GM12873 (cell line): Measurements from ENCODE around the gene HBE1.

Experiments used
- CTCF ChIP-seq: IDR thresholded peaks from 2 replicates; pipeline ENCODE4 v1.5.1; 2012; ENCODE audit warnings: low read depth, mild to moderate bottlenecking, moderate library complexity, low read length, control low read depth; ENCODE audit not compliant: insufficient read depth; ENCODE audit errors: missing control alignments

HBE1 gene

GRCh38 chr11:5288906-5289550, 19.3 kb upstream of the HBE1 start:
- no peak for TF ChIP-seq CTCF

GRCh38 chr11:5288108-5288905, 18.6 kb upstream of the HBE1 start:
- TF ChIP-seq CTCF, result no peak

DNA sequence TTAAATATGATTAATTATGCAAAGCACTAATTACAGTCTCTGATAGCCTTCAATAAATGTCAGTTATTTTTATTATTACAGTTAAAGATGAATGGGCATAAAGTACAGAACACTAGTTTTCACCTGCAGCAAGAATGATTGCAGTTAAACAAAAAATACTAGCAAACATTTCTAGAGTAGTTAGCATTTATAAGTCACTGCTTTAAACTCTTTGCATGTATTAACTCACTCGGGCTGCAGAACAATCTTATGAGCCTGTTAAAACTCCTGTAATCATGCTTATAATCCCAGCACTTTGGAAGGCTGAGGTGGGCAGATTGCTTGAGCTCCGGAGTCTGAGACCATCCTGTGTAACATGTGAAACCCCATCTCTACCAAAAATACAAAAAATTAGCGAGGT, 17.2 kb upstream of the HBE1 start:
- TF ChIP-seq CTCF, result no peak

DNA sequence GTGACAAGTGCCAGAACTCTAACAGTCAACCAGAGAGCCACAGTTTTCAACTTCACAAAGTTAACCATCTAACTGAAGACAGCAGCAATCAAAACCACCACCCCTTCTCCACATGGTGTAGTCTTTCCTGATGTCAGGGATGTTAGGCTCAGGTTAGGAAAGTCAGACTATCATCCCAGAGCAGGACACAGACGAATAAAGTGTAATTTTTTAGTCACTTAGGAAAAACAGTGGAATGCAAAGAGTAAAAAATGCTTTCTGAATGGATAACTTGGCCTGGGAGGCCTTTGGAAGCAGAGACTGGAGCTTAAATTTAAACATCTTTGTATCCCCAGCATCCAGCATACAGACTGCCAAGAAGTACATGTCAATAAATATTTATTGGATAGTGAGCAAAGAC, 16.6 kb upstream of the HBE1 start:
- no peak for TF ChIP-seq CTCF

- TF ChIP-seq CTCF, result no peak
Measured at GRCh38 chr11:5285703-5286340, 16.1 kb upstream of the HBE1 start.

- TF ChIP-seq CTCF, result no peak
Measured at GRCh38 chr11:5284637-5285036, 14.9 kb upstream of the HBE1 start.

- TF ChIP-seq CTCF, result no peak
Measured at GRCh38 chr11:5283882-5284281, 14.1 kb upstream of the HBE1 start.
